Right atrium auricular region (tissue), 2 donors: Measurements from ENCODE around the gene DENND1A. TPM values are rescaled to one million over a fixed set of nuclear protein-coding genes. Genes with fewer than 3 reads are reported as not detected.

ENCODE experiments used
- DNase-seq: peaks from one replicate; pipeline ENCODE4 v3.0.0-alpha.2; 2019; ENCODE audit warnings: low spot score
- H3K27ac ChIP-seq, 2 donors: fragments of 200-600 bp; sonication (generic); 1 replicate in 1 of 2; 2 replicates in 1 of 2; pipeline ENCODE4 v1.5.1; 2016 to 2019
- H3K27me3 ChIP-seq, 2 donors: fragments of 200-600 bp; sonication (generic); one replicate each; pipeline versions ENCODE4 v1.5.1 to v1.6.0; 2017 to 2019
- H3K36me3 ChIP-seq: fragments of 200-600 bp; sonication (generic); one replicate; pipeline ENCODE4 v1.5.1; 2016
- H3K4me1 ChIP-seq, 2 donors: fragments of 200-600 bp; sonication (generic); one replicate each; pipeline versions ENCODE4 v1.5.1 to v1.6.0; 2017 to 2019
- H3K4me3 ChIP-seq, 2 donors: fragments of 200-600 bp; sonication (generic); 1 replicate in 1 of 2; 2 replicates in 1 of 2; pipeline ENCODE4 v1.5.1; 2017 to 2019; ENCODE audit warnings: mild to moderate bottlenecking in 1 of 2, moderate library complexity in 1 of 2
- H3K9me3 ChIP-seq, 2 donors: fragments of 200-600 bp; sonication (generic); one replicate each; pipeline ENCODE4 v1.5.1; 2019
- total RNA-seq, 2 donors: library from RNA; depleted of rRNA; stranded (reverse); fragments of >200 nt; gene quantifications; one replicate each; pipeline ENCODE4 v1.1.0, GENCODE V29; 2016
- TF ChIP-seq, protein P1 (sequence below), 2 donors: fragments of 200-600 bp; sonication (generic); IDR thresholded peaks; one replicate each; pipeline ENCODE4 v1.5.1; 2019; ENCODE audit warnings: antibody characterized with exemption in 2 of 2

The DENND1A gene
- total RNA-seq, 2 donors from 2014 or later: 14.9 to 23.6 TPM

DNA sequence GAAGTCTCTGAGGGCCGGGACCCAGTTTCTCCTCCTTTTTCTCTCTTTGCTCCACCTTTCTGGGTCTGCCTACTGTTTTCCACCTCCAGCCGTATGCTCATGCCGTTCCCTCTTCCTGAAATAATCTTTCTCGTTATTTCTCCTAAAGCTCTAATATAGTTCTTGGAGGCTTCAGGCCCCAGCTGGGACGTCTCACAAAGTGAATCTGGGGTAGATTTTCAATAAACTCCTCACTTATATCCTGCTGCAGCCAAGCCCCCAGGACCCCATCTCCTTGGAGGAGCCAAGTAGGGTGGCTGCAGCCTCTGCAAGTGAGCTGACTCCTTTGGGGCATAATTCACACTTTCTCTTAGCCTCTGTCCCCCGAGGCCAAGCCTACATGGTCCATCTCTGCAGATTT lies 588.1 kb downstream of the DENND1A start:
- Histone ChIP-seq H3K9me3 (no peaks in the 10 kb centered on the region), H3K4me1 (peaks cover 0 to 22% of the 10 kb centered on the region in 2 donors), H3K27me3 (no peaks in the 10 kb centered on the region), H3K27ac (no peak overlapping the region), H3K36me3 (no peaks in the 10 kb centered on the region), H3K4me3 (no peak overlapping the region)
- TF ChIP-seq, protein P1, sequence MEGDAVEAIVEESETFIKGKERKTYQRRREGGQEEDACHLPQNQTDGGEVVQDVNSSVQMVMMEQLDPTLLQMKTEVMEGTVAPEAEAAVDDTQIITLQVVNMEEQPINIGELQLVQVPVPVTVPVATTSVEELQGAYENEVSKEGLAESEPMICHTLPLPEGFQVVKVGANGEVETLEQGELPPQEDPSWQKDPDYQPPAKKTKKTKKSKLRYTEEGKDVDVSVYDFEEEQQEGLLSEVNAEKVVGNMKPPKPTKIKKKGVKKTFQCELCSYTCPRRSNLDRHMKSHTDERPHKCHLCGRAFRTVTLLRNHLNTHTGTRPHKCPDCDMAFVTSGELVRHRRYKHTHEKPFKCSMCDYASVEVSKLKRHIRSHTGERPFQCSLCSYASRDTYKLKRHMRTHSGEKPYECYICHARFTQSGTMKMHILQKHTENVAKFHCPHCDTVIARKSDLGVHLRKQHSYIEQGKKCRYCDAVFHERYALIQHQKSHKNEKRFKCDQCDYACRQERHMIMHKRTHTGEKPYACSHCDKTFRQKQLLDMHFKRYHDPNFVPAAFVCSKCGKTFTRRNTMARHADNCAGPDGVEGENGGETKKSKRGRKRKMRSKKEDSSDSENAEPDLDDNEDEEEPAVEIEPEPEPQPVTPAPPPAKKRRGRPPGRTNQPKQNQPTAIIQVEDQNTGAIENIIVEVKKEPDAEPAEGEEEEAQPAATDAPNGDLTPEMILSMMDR (IDR thresholded peaks at IDR 0.05): no peak
- DNase-seq: no peak

DNA sequence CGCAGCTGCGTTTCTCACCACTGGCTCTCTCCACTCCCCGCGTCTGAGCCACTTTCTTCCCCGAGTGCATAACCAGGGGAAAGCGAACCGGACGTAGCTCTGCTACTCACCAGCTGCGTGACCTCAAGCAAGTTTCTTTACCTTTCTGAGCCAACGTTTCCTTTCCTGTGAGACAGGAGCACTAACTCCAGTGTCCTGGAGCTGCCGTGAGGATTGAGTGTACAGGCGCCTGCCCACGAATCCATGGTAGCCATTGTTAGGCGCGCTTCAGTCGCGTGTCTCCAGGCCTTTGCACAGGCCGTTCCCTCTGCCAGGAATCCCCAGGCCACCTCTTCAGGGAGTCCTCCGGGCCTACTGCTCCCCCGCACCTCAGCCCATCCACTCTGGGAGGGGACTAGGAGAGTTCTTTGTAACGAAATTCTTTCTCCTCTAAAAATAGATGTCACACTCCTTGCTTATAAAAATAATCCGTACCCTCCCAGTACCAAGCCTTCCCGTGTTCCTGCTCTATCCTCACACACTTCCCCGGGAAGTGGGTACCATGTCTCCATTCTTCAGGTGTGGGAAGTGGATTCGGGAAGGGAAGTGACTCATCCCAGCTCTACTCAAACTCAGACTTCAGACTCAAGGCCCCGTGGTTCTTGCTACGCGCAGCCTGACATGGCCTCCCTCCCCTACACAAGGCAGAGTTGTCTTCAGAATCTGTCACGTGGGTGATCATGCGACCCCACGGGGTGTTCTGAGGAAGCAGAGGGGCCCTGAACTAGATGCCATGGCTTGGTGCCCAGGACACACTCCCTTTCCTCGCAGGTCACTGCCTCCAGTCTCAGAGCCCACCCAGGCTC lies 590.0 kb downstream of the DENND1A start:
- no peaks in the 10 kb centered on the region for H3K9me3 ChIP-seq
- peaks cover 0 to 34% of the 10 kb centered on the region in 2 donors for H3K4me1 ChIP-seq
- TF ChIP-seq, protein P1 (IDR thresholded peaks at IDR 0.05): no peak
- no peaks in the 10 kb centered on the region for H3K27me3 ChIP-seq
- H3K27ac ChIP-seq: peak overlapping the region; percentile 81 to 93
- DNase-seq: no peak
- H3K36me3 ChIP-seq: no peaks in the 10 kb centered on the region
- H3K4me3 ChIP-seq: peak overlapping the region; percentile 27 to 49

DNA sequence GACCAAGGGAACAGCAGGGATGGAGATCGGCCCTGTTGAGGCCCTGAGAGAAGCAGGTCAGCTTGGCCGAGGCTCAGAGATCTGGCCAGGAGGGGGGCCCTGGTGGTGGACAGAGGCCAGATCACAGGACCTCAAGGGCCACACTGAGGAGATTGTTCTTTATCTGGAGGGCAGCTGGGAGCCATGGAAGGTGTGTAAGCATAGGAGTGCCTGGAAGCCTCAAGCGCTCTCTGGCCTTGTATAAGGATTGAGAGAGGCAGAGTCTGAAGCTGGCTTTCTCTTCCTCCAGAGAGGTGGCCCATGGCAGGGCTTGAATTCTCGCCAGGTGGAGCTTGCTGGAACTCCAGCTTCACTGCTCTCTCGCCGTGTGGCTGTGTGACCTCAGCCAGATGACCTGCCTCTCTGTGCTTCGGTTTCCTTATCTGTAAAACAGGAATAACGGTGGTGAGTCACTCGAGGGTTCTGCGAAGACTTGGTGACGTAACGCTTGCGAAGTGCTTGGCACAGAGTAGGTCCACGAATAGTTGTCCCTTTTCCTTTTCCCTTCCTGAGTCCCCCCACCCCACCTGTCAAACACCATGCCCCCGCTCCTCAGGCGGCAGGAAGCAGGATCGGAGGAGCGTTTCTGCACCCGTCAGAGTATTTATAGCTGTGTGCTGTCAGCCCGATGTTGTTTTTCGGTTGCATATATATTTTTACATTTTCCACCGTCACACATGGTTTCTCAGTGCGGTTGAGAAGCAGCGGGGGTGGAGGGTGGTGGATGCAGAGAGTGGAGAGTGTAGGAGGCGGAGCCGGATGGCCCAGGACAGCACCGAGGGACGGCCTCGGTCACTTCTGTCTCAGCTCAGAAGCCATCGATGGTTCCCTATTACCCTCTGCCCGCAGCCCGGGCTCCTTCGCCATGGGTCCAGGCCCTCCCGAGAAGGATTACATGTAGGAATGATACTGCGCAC lies 590.9 kb downstream of the DENND1A start:
- H3K27ac ChIP-seq: peak overlapping the region; percentile 81 to 93
- no peaks in the 10 kb centered on the region for H3K36me3 ChIP-seq
- no peaks in the 10 kb centered on the region for H3K9me3 ChIP-seq
- H3K27me3 ChIP-seq: no peaks in the 10 kb centered on the region
- peaks cover 0 to 36% of the 10 kb centered on the region in 2 donors for H3K4me1 ChIP-seq
- DNase-seq: no peak
- TF ChIP-seq, protein P1 (IDR thresholded peaks at IDR 0.05): no peak
- peak overlapping the region; percentile 27 to 49 for H3K4me3 ChIP-seq

DNA sequence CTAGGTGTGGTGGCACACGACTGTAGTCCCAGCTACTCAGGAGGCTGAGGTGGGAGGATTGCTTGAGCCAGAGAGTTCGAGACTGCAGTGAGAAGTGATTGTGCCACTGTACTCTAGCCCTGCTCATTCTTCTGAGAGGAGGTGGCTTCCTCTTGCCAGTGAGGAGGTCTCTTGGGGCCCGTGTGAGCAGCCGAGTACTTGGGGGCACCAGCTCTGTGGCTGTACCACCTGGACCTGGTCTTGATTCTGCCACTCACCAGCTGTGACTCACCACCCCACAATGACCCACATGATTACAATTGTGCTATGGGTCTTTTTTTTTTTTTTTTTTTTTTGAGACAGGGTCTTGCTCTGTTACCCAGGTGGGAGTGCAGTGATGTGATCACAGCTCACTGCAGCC lies 592.0 kb downstream of the DENND1A start:
- no peak for DNase-seq
- TF ChIP-seq, protein P1 (IDR thresholded peaks at IDR 0.05): no peak
- Histone ChIP-seq H3K9me3 (no peaks in the 10 kb centered on the region), H3K4me1 (peaks cover 0 to 36% of the 10 kb centered on the region in 2 donors), H3K27ac (no peak overlapping the region), H3K4me3 (no peak overlapping the region), H3K27me3 (no peaks in the 10 kb centered on the region), H3K36me3 (no peaks in the 10 kb centered on the region)

DNA sequence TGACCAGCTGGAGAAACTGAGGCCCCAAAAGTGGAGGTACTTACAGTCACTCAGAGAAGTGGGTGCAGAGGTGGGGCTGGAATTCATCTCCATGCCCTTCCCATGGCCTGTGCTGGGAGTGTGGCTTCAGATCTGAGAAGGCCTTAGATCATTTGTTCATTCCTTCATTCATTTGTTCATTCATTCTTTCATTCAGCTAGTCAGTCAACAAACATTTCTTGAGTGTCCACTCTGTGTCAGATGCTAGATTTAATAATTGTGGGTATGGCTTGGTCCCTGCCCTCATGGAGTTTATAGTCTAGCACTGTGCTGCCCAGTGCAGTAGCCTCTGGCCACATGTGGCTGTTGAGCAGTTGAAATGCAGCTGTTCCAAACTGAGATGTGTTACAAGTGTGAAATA lies 593.0 kb downstream of the DENND1A start:
- H3K4me1 ChIP-seq: peaks cover 0 to 36% of the 10 kb centered on the region in 2 donors
- H3K27ac ChIP-seq: no peak overlapping the region
- no peak for DNase-seq
- H3K27me3 ChIP-seq: no peaks in the 10 kb centered on the region
- H3K9me3 ChIP-seq: no peaks in the 10 kb centered on the region
- no peak overlapping the region for H3K4me3 ChIP-seq
- no peaks in the 10 kb centered on the region for H3K36me3 ChIP-seq
- TF ChIP-seq, protein P1 (IDR thresholded peaks at IDR 0.05): no peak
